B cell (primary cell): ENCODE measurements around the gene NPBWR2. TPM values are rescaled to one million over a fixed set of nuclear protein-coding genes. Genes with fewer than 3 reads are reported as not detected.

Experiments
- ATAC-seq: fragments of 200-7000 bp; cut with Tn5 transposase; one replicate; pipeline ENCODE4 v1.10.0; 2021; ENCODE audit warnings: low read depth, mild to moderate bottlenecking, moderate number of reproducible peaks, moderate library complexity
- CTCF ChIA-PET: fragments of 350-600 bp; sonication (Branson Sonifier 250); formaldehyde crosslinking; loops from one replicate; lab custom pipeline; 2021; ENCODE audit warnings: antibody characterized with exemption, inconsistent platforms; lab: Charles Lee
- POLR2A ChIA-PET: fragments of 350-600 bp; sonication (Branson Sonifier 250); formaldehyde crosslinking; loops from one replicate; lab custom pipeline; 2021; ENCODE audit warnings: antibody characterized with exemption; lab: Charles Lee
- DNase-seq: peaks from one replicate; pipeline ENCODE4 v3.0.0; 2013
- H2AFZ ChIP-seq: 2 replicates; pipeline ENCODE4 v1.6.1; 2012; ENCODE audit warnings: mild to moderate bottlenecking, low read depth, low read length; ENCODE audit not compliant: insufficient read depth, poor library complexity, severe bottlenecking
- H3K27ac ChIP-seq, 2 donors: 1 replicate in 1 of 2; 2 replicates in 1 of 2; pipeline ENCODE4 v1.5.1; 2012 to 2013; ENCODE audit warnings: low read length in 2 of 2, mild to moderate bottlenecking in 2 of 2, moderate library complexity in 1 of 2
- H3K27me3 ChIP-seq, 4 experiments: fragments of 200-600 bp in 1 of 4; sonication (generic) in 1 of 4; replicated peaks in 1 of 4; 1 replicate in 2 of 4; 2 replicates in 2 of 4; pipeline versions ENCODE4 v1.6.1 to v1.7.0; 2013 to 2016; ENCODE audit warnings: low read length in 3 of 4, mild to moderate bottlenecking in 2 of 4, mixed read lengths in 1 of 4, moderate library complexity in 1 of 4; ENCODE audit not compliant: insufficient read depth in 4 of 4, control insufficient read depth in 3 of 4; ENCODE audit errors: control extremely low read depth in 1 of 4
- H3K36me3 ChIP-seq, 2 experiments: replicated peaks in 1 of 2; 1 replicate in 1 of 2; 2 replicates in 1 of 2; pipeline versions ENCODE4 v1.6.1 to v1.7.1; 2013; ENCODE audit warnings: low read length in 1 of 2; ENCODE audit not compliant: insufficient read depth in 2 of 2, control insufficient read depth in 1 of 2; ENCODE audit errors: control extremely low read depth in 1 of 2, extremely low read depth in 1 of 2
- H3K4me1 ChIP-seq, 2 donors: fragments of 200-600 bp in 1 of 2; sonication (generic) in 1 of 2; 1 replicate in 1 of 2; 2 replicates in 1 of 2; pipeline versions ENCODE4 v1.5.1 to v1.6.1; 2013 to 2017; ENCODE audit warnings: low read length in 2 of 2; ENCODE audit not compliant: control insufficient read depth in 2 of 2, insufficient read depth in 2 of 2
- H3K4me2 ChIP-seq: replicated peaks from 2 replicates; pipeline ENCODE3; 2012; ENCODE audit warnings: mild to moderate bottlenecking, low read depth, low read length; ENCODE audit not compliant: poor library complexity, severe bottlenecking
- H3K4me3 ChIP-seq, 5 experiments: fragments of 200-600 bp in 1 of 5; sonication (generic) in 1 of 5; 1 replicate in 3 of 5; 2 replicates in 2 of 5; pipeline versions ENCODE4 v1.5.1 to v1.7.0; 2011 to 2016; ENCODE audit warnings: low read length in 4 of 5, mild to moderate bottlenecking in 4 of 5, low read depth in 2 of 5, control low read depth in 1 of 5, moderate library complexity in 1 of 5; ENCODE audit not compliant: insufficient read depth in 1 of 5; ENCODE audit errors: control extremely low read depth in 1 of 5, extremely low read depth in 1 of 5
- H3K79me2 ChIP-seq: fragments of 200-600 bp; sonication (generic); one replicate; pipeline ENCODE4 v1.6.0; 2016; ENCODE audit warnings: low read length; ENCODE audit not compliant: control insufficient read depth, insufficient read depth
- H3K9ac ChIP-seq: fragments of 200-600 bp; sonication (generic); 2 replicates; pipeline ENCODE4 v1.6.1; 2017; ENCODE audit warnings: mild to moderate bottlenecking, low read length, moderate library complexity
- H3K9me3 ChIP-seq, 3 donors: one replicate each; pipeline versions ENCODE4 v1.6.1 to v1.7.1; 2013; ENCODE audit warnings: low read length in 2 of 3; ENCODE audit not compliant: control insufficient read depth in 2 of 3, insufficient read depth in 1 of 3; ENCODE audit errors: control extremely low read depth in 1 of 3
- H4K20me1 ChIP-seq: 2 replicates; pipeline ENCODE4 v1.6.0; 2012; ENCODE audit warnings: mild to moderate bottlenecking, low read length; ENCODE audit not compliant: insufficient read depth, control insufficient read depth, poor library complexity, severe bottlenecking
- H3K27ac Mint-ChIP-seq: one replicate; pipeline ENCODE4 v1.8.0; 2021; ENCODE audit warnings: mixed read lengths
- H3K27me3 Mint-ChIP-seq: one replicate; pipeline ENCODE4 v1.8.0; 2021; ENCODE audit warnings: mixed read lengths
- H3K4me1 Mint-ChIP-seq: one replicate; pipeline ENCODE4 v1.8.0; 2021; ENCODE audit warnings: mixed read lengths
- H3K4me3 Mint-ChIP-seq: one replicate; pipeline ENCODE4 v1.8.0; 2021; ENCODE audit warnings: mixed read lengths
- H3K9me3 Mint-ChIP-seq: one replicate; pipeline ENCODE4 v1.8.0; 2022; ENCODE audit warnings: mixed read lengths; ENCODE audit not compliant: insufficient read depth
- EZH2 ChIP-seq: IDR thresholded peaks from 2 replicates; pipeline ENCODE4 v1.6.1; 2012; ENCODE audit warnings: borderline replicate concordance, low read depth, mild to moderate bottlenecking, moderate library complexity, low read length; ENCODE audit not compliant: insufficient read depth, poor library complexity, severe bottlenecking
- WGBS: methylation state at CpG from one replicate; pipeline ENCODE4 v1.1.5; 2013; ENCODE audit warnings: missing lambda C conversion rate; ENCODE audit not compliant: insufficient coverage; 5-methylcytosine and 5-hydroxymethylcytosine counted together
- intact Hi-C: fragments of 100-400 bp; cut with micrococcal nuclease; formaldehyde crosslinking; loops from one replicate; pipeline ENCODE4 v1.10.0; 2022
- polyA plus RNA-seq: library from polyadenylated mRNA; depleted of rRNA; stranded (reverse); fragments of >200 nt; gene quantifications from 2 replicates; pipeline ENCODE4 v1.2.3, GENCODE V29; 2012
- total RNA-seq, 2 donors: library from RNA; stranded (reverse); fragments of 120-200 nt in 1 of 2; gene quantifications; 1 replicate in 1 of 2; 2 replicates in 1 of 2; pipeline versions ENCODE4 v1.2.3 to v1.2.4, GENCODE V29; 2013 to 2022
- TF ChIP-seq, protein P1 (sequence below): fragments of 200-600 bp; IDR thresholded peaks from one replicate; pipeline ENCODE4 v1.8.0; 2022; ENCODE audit warnings: antibody characterized with exemption, mild to moderate bottlenecking

The NPBWR2 gene
- total and polyA plus RNA-seq, 2 donors (not counting 1 experiment from before 2014, with no cell fraction given): 0.21 TPM; not detected in 1

GRCh38 chr20:64078934-64079272 lies 28.5 kb downstream of the NPBWR2 start:
- TF ChIP-seq EZH2: no peak
- TF ChIP-seq, protein P1, sequence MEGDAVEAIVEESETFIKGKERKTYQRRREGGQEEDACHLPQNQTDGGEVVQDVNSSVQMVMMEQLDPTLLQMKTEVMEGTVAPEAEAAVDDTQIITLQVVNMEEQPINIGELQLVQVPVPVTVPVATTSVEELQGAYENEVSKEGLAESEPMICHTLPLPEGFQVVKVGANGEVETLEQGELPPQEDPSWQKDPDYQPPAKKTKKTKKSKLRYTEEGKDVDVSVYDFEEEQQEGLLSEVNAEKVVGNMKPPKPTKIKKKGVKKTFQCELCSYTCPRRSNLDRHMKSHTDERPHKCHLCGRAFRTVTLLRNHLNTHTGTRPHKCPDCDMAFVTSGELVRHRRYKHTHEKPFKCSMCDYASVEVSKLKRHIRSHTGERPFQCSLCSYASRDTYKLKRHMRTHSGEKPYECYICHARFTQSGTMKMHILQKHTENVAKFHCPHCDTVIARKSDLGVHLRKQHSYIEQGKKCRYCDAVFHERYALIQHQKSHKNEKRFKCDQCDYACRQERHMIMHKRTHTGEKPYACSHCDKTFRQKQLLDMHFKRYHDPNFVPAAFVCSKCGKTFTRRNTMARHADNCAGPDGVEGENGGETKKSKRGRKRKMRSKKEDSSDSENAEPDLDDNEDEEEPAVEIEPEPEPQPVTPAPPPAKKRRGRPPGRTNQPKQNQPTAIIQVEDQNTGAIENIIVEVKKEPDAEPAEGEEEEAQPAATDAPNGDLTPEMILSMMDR: no peak
- H3K4me3 Mint-ChIP-seq: peak overlapping the region; percentile 87
- Histone ChIP-seq H3K9me3 (no peaks in the 10 kb centered on the region), H3K4me1 (peaks cover 41 to 76% of the 10 kb centered on the region in 2 donors), H4K20me1 (peaks cover 52% of the 10 kb centered on the region), H3K79me2 (peaks cover 20% of the 10 kb centered on the region), H3K27ac (peak overlapping the region; percentile 77 to 83), H3K9ac (peak overlapping the region; percentile 85), H3K36me3 (peaks cover 0 to 25% of the 10 kb centered on the region in 2 experiments), H3K4me2 (peak overlapping the region; percentile 96), H3K4me3 (peak overlapping the region; percentile 80 to 98 (median 96)), H3K27me3 (no peaks in the 10 kb centered on the region), H2AFZ (peak overlapping the region; percentile 41)
- ChIA-PET POLR2A (interaction anchor here (0.6 to 5.5 kb wide), 10 partner anchors 10 to 332 kb away, joined by 3 to 55 read pairs (median 6); partner anchors contain the start of genes NPBWR2 and TCEA2), CTCF (interaction anchor here (0.6 to 11.8 kb wide), 11 partner anchors 10 to 99 kb away, joined by 3 to 220 read pairs (median 4); partner anchors contain the start of genes NPBWR2 and SAMD10)
- H3K4me1 Mint-ChIP-seq: peaks cover 57% of the 10 kb centered on the region
- intact Hi-C loops: loop anchor here (1.0 to 5.0 kb wide), 4 partner anchors 16 to 178 kb away; partner anchors contain the start of genes PCMTD2, TCEA2 and UCKL1
- ATAC-seq (no peak), DNase-seq (no peak)
- H3K9me3 Mint-ChIP-seq: no peaks in the 10 kb centered on the region
- H3K27me3 Mint-ChIP-seq: no peaks in the 10 kb centered on the region
- peak overlapping the region; percentile 92 for H3K27ac Mint-ChIP-seq
- 0% methylated on average over 1 of the region's 4 CpGs for WGBS
